Heart left ventricle (tissue), 13 donors: Measurements from ENCODE around the gene CADM2.

Experiments
- POLR2A ChIP-seq, 2 donors: fragments of 450-650 bp; IDR thresholded peaks; one replicate each; pipeline ENCODE4 v1.6.1; 2017; ENCODE audit warnings: antibody characterized with exemption in 2 of 2, mild to moderate bottlenecking in 2 of 2, moderate library complexity in 2 of 2
- TF ChIP-seq, protein P1 (sequence below), 12 donors: fragments of 200-600 bp; sonication (generic) in 4 of 12; IDR thresholded peaks; one replicate each; pipeline versions ENCODE4 v1.5.0 to v1.8.0; 2018 to 2022; ENCODE audit warnings: antibody characterized with exemption in 12 of 12, mild to moderate bottlenecking in 5 of 12
- donor health status: ischemic (EF 13 %, LVEDD 7.1; RV severe dilation, severe dysfunction).
- donor health status: DM: no; HTN: yes; CAD: no.
- donor health status: DM: no; HTN: no; CAD: no.
- donor health status: ischemic (EF 25% LVEDD 6.9; RV normal size, moderate dysfunction).
- donor health status: ischemic (EF 25% LVEDD 5.7; RV mildly dilated, moderate dysfunction).
- donor health status: ischemic (EF 35%, LVEDD 5.7; RV mildly dilated, moderate dysfunction).
- donor health status: nonischemic (EF 11% LVEDD 7.7; RV severe dilation, severe dysfunction).
- donor health status: DM: yes; HTN: yes; CAD: no.
- donor health status: PGD.
- donor health status: ischemic (EF 29% LVEDD 5.4; RV normal size, mild dysfunction).
- donor health status: nonischemic (EF 23%, LVEDD 6.1; RV moderate dilation, normal function).

DNA sequence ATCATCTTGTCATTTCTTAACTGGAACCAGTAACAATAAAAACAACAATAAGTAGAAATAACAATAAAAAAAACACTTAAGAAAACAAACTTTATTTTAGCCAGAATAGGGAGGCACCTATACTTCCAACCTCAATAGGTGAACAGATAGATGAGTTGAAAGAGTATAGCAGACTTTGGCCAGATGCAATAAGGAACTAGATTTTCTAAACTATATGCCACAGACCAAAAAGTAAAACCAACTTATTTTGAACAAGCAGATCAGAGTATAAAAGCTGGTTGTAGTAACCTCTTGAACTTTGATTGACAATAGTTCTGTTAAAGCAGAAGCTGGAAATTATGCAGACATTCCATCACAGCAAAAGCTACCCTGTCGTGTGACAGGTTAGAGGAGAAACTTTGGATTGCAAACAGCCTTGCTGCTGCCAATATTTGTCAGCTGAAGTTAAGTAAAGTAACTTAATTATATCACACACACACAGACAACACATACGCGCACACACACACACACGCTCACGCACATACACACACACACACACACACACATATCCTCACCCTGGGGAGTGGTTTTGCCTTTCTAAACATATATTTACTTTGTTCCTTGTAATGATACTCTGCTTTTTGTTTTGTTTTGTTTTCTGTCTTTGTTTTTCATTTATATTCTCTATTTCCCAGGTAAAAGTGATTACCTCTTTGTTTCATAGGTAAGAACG is 1128.5 kb downstream of the CADM2 start:
- TF ChIP-seq POLR2A (IDR thresholded peaks at IDR 0.05), result no peak
- TF ChIP-seq, protein P1, sequence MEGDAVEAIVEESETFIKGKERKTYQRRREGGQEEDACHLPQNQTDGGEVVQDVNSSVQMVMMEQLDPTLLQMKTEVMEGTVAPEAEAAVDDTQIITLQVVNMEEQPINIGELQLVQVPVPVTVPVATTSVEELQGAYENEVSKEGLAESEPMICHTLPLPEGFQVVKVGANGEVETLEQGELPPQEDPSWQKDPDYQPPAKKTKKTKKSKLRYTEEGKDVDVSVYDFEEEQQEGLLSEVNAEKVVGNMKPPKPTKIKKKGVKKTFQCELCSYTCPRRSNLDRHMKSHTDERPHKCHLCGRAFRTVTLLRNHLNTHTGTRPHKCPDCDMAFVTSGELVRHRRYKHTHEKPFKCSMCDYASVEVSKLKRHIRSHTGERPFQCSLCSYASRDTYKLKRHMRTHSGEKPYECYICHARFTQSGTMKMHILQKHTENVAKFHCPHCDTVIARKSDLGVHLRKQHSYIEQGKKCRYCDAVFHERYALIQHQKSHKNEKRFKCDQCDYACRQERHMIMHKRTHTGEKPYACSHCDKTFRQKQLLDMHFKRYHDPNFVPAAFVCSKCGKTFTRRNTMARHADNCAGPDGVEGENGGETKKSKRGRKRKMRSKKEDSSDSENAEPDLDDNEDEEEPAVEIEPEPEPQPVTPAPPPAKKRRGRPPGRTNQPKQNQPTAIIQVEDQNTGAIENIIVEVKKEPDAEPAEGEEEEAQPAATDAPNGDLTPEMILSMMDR (IDR thresholded peaks at IDR 0.05), result no peak
